Mesothelial cell of epicardium (in vitro differentiated cells): ENCODE data around the gene PTPRG. TPM values are rescaled to one million over a fixed set of nuclear protein-coding genes. Genes with fewer than 3 reads are reported as not detected.

ENCODE experiments used
- DNase-seq, 2 experiments: peaks; one replicate each; pipeline ENCODE4 v3.0.0; 2021; ENCODE audit warnings: low spot score in 2 of 2; ENCODE audit not compliant: unreplicated experiment in 2 of 2
- H3K27ac Mint-ChIP-seq: 2 replicates; pipeline ENCODE4 v1.8.0; 2021; ENCODE audit warnings: mixed read lengths
- H3K27me3 Mint-ChIP-seq: 2 replicates; pipeline ENCODE4 v1.8.0; 2021; ENCODE audit warnings: low read depth, mixed read lengths
- H3K36me3 Mint-ChIP-seq: 2 replicates; pipeline ENCODE4 v1.8.0; 2021; ENCODE audit warnings: mixed read lengths
- H3K4me1 Mint-ChIP-seq: 2 replicates; pipeline ENCODE4 v1.8.0; 2021; ENCODE audit warnings: mixed read lengths
- H3K4me3 Mint-ChIP-seq: 2 replicates; pipeline ENCODE4 v1.8.0; 2021; ENCODE audit warnings: mild to moderate bottlenecking, moderate library complexity, mixed read lengths
- H3K9me3 Mint-ChIP-seq: 2 replicates; pipeline ENCODE4 v1.8.0; 2021; ENCODE audit warnings: mixed read lengths
- CTCF ChIP-seq: fragments of 200-600 bp; sonication (generic); IDR thresholded peaks from one replicate; pipeline ENCODE4 v1.5.0; 2021; ENCODE audit warnings: antibody characterized with exemption; ENCODE audit not compliant: unreplicated experiment
- total RNA-seq: library from RNA; stranded (reverse); gene quantifications from 3 replicates; pipeline ENCODE4 v1.2.1, GENCODE V29; 2021

Gene PTPRG
- total RNA-seq, 1 donor from 2014 or later: 40.4 TPM

GRCh38 chr3:62131050-62131449, 569.7 kb downstream of the PTPRG start:
- no peak for DNase-seq
- Mint-ChIP-seq H3K9me3 (peaks cover 6% of the 10 kb centered on the region), H3K4me1 (peaks cover 30% of the 10 kb centered on the region), H3K27me3 (peaks cover 3% of the 10 kb centered on the region), H3K4me3 (no peak overlapping the region), H3K27ac (no peak overlapping the region), H3K36me3 (no peaks in the 10 kb centered on the region)
- no peak for TF ChIP-seq CTCF

DNA sequence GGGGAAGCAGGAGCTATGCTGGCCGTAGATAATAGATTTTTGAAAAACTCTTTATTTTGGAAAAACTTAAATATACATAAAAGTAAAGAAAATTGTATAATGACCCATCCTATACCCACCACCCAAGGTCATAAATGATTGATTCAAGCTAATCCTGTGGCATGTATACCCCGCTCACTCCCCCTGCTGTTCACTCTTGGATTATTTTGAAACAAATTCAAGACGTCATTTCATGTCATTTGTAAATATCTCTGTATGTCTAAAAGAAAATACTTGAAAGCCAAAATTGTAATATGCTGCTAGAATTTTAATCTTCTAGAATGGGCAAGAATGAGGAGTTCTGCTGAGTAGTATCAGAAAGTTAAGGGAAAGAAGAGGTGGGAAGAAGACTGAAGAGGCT, 570.2 kb downstream of the PTPRG start:
- Mint-ChIP-seq H3K27me3 (peaks cover 7% of the 10 kb centered on the region), H3K27ac (no peak overlapping the region), H3K4me1 (peaks cover 30% of the 10 kb centered on the region), H3K9me3 (peaks cover 10% of the 10 kb centered on the region), H3K36me3 (peaks cover 5% of the 10 kb centered on the region), H3K4me3 (no peak overlapping the region)
- no peak for DNase-seq
- peak; percentile 45 for TF ChIP-seq CTCF

- Mint-ChIP-seq H3K27ac (no peak overlapping the region), H3K36me3 (peaks cover 10% of the 10 kb centered on the region), H3K9me3 (peaks cover 12% of the 10 kb centered on the region), H3K27me3 (peaks cover 10% of the 10 kb centered on the region), H3K4me1 (peaks cover 30% of the 10 kb centered on the region), H3K4me3 (no peak overlapping the region)
- TF ChIP-seq CTCF: no peak
- no peak for DNase-seq
These were observed 570.7 kb downstream of the PTPRG start for GRCh38 chr3:62132027-62132602.

GRCh38 chr3:62133015-62133414, 571.6 kb downstream of the PTPRG start:
- Mint-ChIP-seq H3K9me3 (peaks cover 12% of the 10 kb centered on the region), H3K27ac (no peak overlapping the region), H3K27me3 (peaks cover 10% of the 10 kb centered on the region), H3K4me1 (peaks cover 29% of the 10 kb centered on the region), H3K36me3 (peaks cover 11% of the 10 kb centered on the region), H3K4me3 (no peak overlapping the region)
- TF ChIP-seq CTCF: no peak
- DNase-seq: no peak

- H3K36me3 Mint-ChIP-seq: peaks cover 15% of the 10 kb centered on the region
- H3K4me1 Mint-ChIP-seq: peaks cover 26% of the 10 kb centered on the region
- H3K27ac Mint-ChIP-seq: peak overlapping the region; percentile 3
- H3K4me3 Mint-ChIP-seq: no peak overlapping the region
- peaks cover 8% of the 10 kb centered on the region for H3K9me3 Mint-ChIP-seq
- no peak for TF ChIP-seq CTCF
- H3K27me3 Mint-ChIP-seq: peaks cover 10% of the 10 kb centered on the region
- no peak for DNase-seq
These were observed 572.7 kb downstream of the PTPRG start for GRCh38 chr3:62134061-62134496.

- peaks cover 26% of the 10 kb centered on the region for H3K4me1 Mint-ChIP-seq
- H3K9me3 Mint-ChIP-seq: peaks cover 7% of the 10 kb centered on the region
- H3K36me3 Mint-ChIP-seq: peaks cover 17% of the 10 kb centered on the region
- no peak overlapping the region for H3K27ac Mint-ChIP-seq
- peaks cover 10% of the 10 kb centered on the region for H3K27me3 Mint-ChIP-seq
- TF ChIP-seq CTCF: no peak
- DNase-seq: no peak
- no peak overlapping the region for H3K4me3 Mint-ChIP-seq
These were observed 574.4 kb downstream of the PTPRG start for GRCh38 chr3:62135741-62136140.
